Measurements from ENCODE around the gene CKLF.

Gene CKLF

GRCh38 chr16:66517586-66518263 is 34.7 kb upstream of the CKLF start:
- no peak for DNase-seq (ENCODE audit: low read depth in 2 of 2, low spot score in 1 of 2)

- DNase-seq (ENCODE audit: low read depth in 2 of 2, low spot score in 1 of 2) = no peak
Measured at GRCh38 chr16:66519482-66520373, 32.6 kb upstream of the CKLF start.

- no peak for DNase-seq (ENCODE audit: low read depth in 2 of 2, low spot score in 1 of 2)
Measured at GRCh38 chr16:66520406-66521170, 31.8 kb upstream of the CKLF start.

- no peak for DNase-seq (ENCODE audit: low read depth in 2 of 2, low spot score in 1 of 2)
Measured at GRCh38 chr16:66521252-66521713, 31.1 kb upstream of the CKLF start.

GRCh38 chr16:66521951-66522771 is 30.2 kb upstream of the CKLF start:
- DNase-seq (ENCODE audit: low read depth in 2 of 2, low spot score in 1 of 2) = peak; percentile 76 to 79

GRCh38 chr16:66522816-66523590 is 29.4 kb upstream of the CKLF start:
- DNase-seq (ENCODE audit: low read depth in 2 of 2, low spot score in 1 of 2) = no peak

GRCh38 chr16:66523861-66524354 is 28.5 kb upstream of the CKLF start:
- DNase-seq (ENCODE audit: low read depth in 2 of 2, low spot score in 1 of 2) = no peak

- no peak for DNase-seq (ENCODE audit: low read depth in 2 of 2, low spot score in 1 of 2)
Measured at GRCh38 chr16:66524601-66525164, 27.7 kb upstream of the CKLF start.

GRCh38 chr16:66525396-66526180 is 26.8 kb upstream of the CKLF start:
- DNase-seq (ENCODE audit: low read depth in 2 of 2, low spot score in 1 of 2) = no peak

GRCh38 chr16:66528294-66528693 is 24.1 kb upstream of the CKLF start:
- no peak for DNase-seq (ENCODE audit: low read depth in 2 of 2, low spot score in 1 of 2)

- no peak for DNase-seq (ENCODE audit: low read depth in 2 of 2, low spot score in 1 of 2)
Measured at GRCh38 chr16:66529475-66529874, 22.9 kb upstream of the CKLF start.

GRCh38 chr16:66534376-66534799 is 18.0 kb upstream of the CKLF start:
- DNase-seq (ENCODE audit: low read depth in 2 of 2, low spot score in 1 of 2) = no peak

GRCh38 chr16:66536525-66536924 is 15.9 kb upstream of the CKLF start:
- DNase-seq (ENCODE audit: low read depth in 2 of 2, low spot score in 1 of 2) = no peak

- no peak for DNase-seq (ENCODE audit: low read depth in 2 of 2, low spot score in 1 of 2)
Measured at GRCh38 chr16:66537236-66537635, 15.1 kb upstream of the CKLF start.

- no peak for DNase-seq (ENCODE audit: low read depth in 2 of 2, low spot score in 1 of 2)
Measured at GRCh38 chr16:66538910-66539309, 13.5 kb upstream of the CKLF start.

- DNase-seq (ENCODE audit: low read depth in 2 of 2, low spot score in 1 of 2) = no peak
Measured at GRCh38 chr16:66539623-66540469, 12.5 kb upstream of the CKLF start.

Data from stimulated activated CD8-positive, alpha-beta memory T cell treated with anti-CD3 and anti-CD28 coated beads, Interleukin-4, amount 100 ng/mL, for 1 hour (primary cell).